Smooth muscle cell of the brain vasculature (primary cell): ENCODE results near the gene TMEM232.
"Not testable (repeated sequence)": the region's sequence is repeated elsewhere in the genome, so short reads cannot be mapped to it uniquely, and the experiment has no call there.

Experiments
- DNase-seq: peaks from one replicate; pipeline ENCODE4 v3.0.0-alpha.2; 2012; ENCODE audit warnings: low read depth, low spot score

Gene TMEM232

DNA sequence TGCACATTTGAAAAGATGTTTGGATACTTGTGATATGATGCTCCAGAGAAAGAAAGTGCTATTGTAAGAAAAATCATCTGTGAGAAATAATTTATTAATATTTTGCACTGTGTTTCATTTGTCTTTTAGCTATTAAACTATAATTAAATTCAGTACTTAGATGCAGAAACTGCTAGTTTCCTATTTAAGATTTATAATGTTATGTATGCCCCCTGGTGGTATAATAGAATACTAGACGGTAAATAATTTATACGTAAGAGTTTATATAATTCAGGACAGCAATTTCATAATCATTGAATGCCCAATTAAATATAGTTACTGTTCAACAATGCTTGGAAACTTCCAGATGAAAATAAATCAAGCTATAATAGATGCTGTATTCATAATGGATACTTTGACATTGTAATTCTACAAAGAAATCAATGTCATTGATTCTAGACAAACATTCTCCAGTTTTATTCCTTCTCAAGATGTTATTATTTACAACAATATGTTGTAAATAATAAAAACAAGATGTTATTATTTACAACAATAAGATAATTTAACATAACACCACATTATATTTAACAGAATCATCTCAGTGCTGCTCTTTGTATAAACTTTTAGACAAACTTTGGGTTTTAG, 101.0 kb downstream of the TMEM232 start:
- DNase-seq: peak; percentile 3

DNA sequence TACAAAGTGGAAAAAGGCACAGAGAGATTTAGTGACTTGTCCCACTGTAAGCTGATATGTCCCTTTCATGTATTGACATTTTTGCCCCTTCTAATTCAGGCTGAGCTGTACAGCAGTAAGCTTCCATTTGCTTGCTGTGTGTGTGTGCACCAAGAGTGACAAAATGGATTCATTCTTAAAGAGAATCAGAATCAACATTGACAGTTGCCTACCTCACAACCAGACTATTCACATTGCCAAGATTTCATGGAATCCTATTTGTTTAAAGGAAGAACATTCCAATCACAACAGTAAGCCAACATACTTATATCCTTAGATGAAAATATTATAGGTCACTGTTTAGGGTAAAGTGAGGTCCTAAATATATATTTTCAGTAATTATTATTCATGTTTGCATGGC, 102.6 kb downstream of the TMEM232 start:
- no peak for DNase-seq

DNA sequence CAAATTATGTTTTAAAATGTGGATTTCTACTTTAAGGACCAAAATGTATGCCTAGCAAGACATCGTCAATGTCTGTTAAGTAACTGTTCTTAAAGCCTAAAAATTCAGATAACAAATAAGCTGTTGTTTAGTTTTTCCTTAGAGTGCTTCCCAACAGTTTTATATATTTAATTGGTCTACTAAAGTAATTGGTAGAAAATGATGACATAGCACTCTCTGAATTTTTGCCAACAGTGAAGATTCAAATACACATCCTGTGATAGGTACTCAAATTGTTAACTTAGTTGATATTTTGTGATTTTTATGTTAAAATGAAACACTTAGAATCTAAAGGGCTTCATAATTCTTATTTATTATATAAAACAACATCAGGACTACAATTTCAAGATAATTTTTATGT, 107.5 kb downstream of the TMEM232 start:
- DNase-seq: no peak

DNA sequence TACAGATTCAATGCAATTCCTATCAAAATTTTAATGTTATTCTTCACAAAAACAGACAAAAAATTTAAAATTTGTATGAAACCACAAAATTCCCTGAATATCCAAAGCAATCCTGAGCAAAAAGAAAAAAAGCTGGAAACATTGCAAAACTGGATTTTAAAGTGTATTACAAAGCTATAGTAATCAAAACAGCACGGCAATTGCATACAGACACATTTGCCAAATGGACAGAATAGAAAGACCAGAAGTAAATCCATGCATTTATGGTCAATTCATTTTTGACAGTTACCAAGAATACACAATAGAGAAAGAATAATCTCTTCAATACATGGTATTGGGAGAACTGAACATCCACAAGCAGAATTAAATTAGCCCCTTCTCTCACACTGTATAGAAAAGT, 110.5 kb downstream of the TMEM232 start:
- no peak for DNase-seq

DNA sequence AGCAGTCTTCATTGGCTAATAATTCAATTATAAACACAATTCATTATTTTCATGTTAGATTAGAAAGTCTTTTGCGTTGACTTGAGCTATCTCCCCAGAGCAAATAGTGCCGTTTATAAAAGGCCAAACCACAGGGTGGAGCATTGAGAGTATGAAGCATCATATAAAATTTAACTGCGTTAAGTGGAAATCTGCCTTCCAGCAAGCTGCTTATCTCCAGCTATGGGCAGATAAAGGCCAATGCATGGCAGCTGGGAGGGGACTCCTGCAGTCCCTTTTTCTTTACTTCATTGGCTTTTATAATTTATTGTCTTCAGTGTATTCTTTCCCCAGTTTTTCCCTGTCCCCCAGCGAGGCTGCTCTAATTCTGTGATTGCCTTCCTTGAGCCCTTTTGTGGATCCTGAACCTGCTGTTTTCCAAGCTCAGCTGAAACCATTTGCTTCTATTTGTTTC, 113.7 kb downstream of the TMEM232 start:
- no peak for DNase-seq

DNA sequence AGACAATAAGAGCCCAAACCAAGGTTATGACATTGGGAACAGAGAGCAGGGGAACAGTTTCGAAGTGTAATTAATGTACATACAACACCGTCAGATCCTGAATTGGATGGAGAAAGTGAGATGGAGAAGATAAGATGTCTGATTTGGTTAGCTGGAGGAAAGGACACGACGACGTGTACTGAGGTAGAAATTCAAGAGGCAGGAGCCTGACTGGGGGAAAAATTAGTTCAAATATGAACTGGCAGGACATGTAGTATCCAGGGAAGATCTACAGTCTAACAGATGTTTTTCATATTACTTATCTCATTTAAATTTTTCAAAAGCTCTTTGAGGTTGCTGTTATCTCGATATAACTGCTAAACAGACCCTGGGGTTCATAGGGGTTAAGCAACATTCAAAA, 114.7 kb downstream of the TMEM232 start:
- DNase-seq: no peak

DNA sequence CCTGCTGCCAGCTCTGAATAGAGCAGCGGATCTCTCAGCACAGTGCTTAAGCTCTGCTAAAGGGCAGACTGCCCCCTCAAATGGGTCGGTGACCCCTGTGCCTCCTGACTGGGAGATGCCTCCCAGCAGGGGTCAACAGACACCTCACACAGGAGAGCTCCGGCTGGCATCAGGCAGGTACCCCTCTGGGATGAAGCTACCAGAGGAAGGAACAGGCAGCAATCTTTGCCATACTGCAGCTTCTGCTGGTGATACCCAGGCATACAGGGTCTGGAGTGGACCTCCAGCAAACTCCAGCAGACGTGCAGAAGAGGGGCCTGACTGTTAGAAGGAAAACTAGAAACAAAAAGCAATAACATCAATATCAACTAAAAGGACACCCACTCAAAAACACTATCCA, 131.6 kb downstream of the TMEM232 start:
- DNase-seq: no peak

DNA sequence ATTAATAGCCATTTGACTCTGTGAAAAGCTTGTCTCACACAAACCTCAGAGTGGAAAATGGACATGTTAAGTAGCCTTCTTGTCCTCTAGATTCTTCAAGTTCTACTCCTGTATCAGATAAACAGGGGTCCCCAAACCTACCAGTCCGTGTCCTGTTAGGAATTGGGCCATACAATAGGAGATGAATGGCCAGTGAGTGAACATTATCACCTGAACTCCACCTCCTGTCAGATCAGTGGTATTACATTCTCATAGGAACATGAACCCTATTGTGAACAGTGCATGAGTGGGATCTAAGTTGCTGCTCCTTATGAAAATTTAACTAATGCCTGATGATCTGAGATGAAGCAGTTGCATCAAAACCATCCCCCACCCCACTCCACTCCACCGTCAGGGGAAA, 136.3 kb downstream of the TMEM232 start:
- DNase-seq: no peak

DNA sequence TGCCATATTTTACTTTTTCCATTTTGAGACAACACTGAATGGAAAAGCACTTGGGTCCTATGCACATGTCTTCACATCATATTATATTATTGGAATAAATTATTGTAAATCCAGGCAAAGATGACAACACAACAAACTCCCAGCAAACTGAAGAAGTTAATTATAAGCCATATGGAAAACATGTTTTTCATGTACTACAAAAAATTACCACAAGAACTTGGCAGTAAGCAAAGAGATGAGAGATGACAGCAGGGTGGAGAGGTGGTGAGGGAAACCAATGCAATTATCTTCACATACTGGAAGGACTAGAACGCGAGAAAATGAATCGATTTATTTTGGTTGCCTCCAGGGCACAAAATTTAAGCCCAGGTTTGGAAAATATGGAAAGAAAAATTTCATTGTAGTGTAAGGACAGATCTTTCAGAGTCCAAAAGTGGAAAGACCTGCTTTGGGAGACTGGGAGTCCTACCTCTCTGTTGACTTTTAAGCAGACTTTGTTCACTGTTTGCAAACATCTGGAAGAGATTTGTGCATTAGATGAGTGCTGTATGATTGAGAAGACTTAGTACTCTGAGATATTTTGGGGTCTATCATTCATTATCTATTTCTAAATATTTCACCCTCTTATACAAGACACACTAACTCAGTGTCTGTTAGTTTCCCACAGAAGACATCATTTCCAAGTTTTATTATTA, 138.0 kb downstream of the TMEM232 start:
- DNase-seq: no peak

DNA sequence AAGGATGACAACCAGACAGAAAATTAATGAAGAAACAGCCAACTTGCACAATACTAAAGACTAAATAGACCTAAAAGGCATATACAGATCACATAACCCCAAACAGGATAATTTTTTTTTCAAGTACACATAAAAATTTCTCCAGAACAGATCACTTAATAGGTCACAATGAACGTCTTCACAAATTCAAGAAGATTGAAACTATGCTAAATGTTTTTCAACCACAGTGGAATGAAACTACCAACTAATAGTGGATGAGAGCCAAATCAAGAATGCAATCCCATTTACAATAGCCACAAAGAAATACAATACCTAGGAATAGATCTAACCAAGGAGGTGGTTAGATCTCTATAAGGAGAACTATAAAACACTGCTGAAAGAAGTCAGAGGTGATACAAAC, 145.8 kb downstream of the TMEM232 start:
- DNase-seq: no peak

DNA sequence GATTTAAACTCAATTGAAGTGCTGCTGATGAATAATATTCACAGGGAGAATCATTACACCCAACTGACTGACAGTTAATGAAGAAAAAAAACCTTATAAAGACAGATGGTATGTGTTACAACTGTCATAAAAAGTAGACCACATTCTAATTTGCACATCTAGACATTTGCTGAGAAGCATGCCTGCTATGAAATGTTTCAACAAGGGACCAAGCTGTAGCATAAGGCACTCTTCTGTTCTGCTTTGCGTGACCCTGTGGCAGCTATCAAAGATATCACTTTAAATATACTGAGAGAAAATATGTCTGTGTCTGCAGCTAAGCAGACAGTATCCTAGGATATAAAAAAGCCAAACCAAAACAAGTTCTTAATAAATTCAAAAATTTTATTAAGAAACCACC, 153.7 kb downstream of the TMEM232 start:
- DNase-seq: no peak

DNA sequence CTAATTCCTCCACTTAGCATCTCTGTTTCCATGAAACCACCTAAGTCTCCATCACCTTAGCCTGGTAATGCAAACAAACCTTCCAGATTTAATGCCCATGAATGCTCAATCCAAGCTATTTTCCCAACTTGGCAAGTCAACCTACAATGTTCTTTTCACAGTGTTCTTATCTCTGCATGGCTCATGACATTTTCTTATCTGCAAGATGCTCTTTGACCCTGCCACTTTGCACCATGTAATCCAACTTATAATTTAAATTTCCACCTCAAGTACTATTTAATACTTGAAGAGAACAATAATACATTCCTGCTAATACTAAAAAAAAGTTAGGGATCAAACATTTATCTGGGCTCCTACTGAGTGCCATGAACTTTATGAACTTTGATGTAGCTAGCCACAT, 164.3 kb downstream of the TMEM232 start:
- no peak for DNase-seq

DNA sequence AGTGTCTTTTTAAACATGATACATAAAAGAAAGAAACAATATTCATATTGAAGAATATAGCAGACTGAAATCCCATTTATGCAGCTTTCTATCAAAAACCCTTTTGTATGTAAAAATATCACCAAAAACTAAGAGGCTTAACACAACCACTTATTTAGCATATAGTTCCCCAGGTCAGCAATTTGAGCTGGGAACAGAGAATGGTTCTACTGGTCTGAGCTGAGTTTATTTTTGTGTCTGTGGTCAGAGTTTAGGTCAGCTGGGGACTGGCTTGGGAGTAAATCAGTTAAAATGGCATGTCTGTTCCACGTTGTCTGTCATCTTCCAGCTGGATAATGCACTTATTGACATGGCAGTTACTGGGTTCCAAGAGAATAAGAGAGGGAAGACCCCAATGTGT, 165.0 kb downstream of the TMEM232 start:
- DNase-seq: no peak

DNA sequence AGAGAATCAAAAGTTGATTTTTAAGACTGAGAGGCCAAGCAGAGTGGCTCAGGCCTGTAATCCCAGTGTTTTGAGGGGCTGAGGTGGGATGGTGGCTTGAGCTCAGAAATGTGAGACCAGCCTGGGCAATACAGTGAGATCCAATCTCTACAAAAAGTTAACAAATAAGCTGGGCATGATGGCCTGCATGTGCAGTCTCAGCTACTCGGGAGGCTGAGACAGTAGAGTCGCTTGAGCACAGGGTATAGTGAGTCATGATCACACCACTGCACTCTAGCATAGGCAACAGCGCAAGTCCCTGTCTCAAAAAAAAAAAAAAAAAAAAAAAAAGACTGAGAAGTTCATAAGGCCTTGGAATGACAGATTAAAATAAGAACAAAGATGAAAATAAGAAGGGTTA, 177.2 kb downstream of the TMEM232 start:
- DNase-seq: no peak

DNA sequence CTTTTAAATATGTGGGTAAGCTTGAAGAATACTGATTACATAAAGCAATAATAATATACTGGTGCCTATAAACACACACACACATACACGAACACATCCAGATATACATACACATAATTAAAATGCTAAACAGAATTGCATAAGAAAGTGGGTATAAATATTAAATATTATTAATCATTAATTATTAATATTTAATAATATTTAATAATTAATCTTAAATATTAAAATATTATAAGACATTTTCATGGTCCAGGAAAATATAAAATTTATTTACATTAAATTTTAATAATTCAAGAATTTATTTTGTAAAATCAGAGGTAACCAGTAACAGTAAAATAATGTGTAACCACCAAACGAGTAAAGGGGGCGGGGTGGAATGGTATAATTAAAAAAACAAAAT, 178.3 kb downstream of the TMEM232 start:
- no peak for DNase-seq

DNA sequence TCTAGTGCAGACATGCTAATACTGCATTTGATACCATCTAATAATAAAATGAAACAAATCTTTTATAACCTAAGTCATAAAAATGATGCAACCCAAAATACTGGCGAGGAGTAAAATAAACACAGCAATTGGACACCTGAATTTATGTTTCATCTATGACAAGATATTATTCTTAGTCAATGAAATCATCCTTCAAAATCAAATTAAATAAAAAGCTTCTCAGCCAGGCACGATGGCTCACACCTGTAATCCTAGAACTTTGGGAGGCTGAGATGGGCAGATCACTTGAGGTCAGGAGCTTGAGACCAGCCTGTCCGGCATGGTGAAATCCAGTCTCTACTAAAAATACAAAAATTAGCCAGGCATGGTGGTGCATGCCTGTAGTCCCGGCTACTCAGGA, 179.0 kb downstream of the TMEM232 start:
- DNase-seq: no peak

DNA sequence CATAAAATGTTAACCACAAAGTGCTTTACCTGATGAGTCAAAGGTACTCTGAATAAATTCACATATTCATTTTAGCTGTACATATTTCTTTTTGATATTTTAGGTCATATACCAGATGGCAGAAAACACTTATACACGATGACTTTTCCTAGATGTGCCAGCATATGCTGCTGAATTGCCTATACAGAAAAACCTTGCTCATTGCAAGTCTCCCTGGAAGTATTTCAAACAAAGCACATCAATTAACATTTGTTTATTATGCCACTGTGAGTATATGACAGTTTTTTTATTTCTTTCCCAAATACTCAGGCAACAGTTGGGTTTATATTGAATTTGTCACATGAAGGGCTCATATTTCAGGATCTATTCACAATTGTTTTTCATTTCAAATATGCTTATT, 180.8 kb downstream of the TMEM232 start:
- DNase-seq: no peak

DNA sequence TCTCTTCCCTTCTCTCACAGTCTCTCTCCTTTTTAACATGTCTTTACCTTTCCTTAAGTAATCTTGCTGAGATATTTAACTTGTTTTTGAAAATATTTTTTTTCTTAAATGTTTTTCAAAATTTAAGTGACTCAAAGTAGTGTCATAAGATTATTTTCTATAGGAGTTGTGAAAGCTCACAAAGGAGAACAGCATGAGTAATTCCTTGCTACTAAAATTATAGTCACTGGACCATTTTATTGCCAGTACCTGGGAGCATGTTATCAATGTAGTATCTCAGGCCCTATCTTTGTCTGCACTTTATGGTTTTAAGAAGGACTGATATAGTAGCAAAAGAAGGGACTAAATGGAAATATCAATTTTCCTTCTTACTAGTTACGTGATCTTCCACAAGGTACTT, 181.9 kb downstream of the TMEM232 start:
- no peak for DNase-seq

DNA sequence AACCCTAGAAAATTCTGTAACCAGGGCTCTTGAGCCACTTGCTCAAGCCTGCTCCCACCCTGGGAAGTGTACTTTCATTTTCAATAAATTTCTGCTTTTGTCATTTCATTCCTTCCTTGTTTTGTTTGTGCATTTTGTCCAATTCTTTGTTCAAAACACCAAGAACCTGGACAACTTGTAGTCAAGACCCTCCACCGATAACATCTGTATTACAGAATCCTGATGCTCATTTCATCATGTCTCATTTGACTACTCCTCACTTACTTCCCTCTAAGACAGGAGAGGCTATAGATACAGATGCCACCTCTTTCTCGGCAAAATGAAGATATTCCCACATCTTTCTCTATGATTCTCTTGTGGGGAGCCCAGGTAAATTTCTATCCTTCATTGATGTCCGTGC, 183.5 kb downstream of the TMEM232 start:
- DNase-seq: no peak

DNA sequence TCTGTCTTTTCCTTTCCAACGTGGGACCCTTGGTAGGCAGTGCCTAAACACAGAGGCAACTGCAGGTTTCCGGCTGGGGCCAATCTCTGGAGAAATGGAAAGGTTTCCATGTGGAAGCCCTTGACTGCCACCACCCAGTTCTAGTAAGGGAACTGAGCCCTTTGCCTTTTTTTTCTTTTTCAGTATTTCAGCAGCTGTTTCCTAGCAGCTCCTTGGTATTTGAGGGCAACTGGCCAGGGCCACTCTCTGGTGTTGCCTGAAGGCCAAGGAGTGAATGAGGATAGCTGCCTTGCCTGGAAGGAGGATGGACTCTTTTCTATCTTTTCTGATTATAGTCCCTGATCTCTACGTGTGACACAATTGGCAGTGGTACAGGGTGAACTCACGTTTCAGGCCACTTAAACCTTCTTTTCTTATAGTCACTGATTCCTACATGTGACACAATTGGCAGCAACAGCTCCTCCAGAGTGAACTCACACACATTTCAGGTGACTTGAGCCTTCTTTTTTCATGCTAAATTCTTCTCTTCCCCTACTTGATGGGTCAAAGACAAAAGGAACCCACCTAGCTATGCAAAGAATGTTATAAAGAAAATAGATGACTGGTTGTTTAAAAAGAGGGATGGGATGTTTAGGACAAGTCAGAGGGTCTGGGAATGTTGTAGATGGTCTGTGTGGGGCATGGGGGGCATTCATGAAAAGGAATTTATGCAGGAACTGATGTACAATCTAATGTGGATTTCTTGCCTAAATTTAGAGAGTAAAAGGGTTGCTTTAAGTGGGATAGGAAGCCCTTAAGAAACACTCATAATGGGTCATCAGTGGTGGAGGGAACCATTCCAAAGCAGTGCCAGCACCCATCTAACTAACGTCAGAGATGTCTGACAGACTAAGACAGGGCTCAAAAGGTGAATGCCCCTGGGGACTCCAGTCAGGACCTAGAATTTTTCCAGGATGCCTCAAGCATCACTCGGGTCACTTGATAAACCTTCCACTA, 190.1 kb downstream of the TMEM232 start:
- no peak for DNase-seq

DNA sequence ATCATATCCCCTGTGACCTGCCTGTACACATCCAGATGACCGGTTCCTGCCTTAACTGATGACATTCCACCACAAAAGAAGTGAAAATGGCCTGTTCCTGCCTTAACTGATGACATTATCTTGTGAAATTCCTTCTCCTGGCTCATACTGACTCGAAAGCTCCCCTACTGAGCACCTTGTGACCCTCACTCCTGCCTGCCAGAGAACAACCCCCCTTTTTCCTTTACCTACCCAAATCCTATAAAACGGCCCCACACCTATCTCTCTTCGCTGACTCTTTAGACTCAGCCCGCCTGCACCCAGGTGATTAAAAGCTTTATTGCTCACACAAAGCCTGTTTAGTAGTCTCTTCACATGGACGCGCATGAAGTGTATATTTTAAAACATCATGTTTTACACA, 191.3 kb downstream of the TMEM232 start:
- not testable (repeated sequence) for DNase-seq

DNA sequence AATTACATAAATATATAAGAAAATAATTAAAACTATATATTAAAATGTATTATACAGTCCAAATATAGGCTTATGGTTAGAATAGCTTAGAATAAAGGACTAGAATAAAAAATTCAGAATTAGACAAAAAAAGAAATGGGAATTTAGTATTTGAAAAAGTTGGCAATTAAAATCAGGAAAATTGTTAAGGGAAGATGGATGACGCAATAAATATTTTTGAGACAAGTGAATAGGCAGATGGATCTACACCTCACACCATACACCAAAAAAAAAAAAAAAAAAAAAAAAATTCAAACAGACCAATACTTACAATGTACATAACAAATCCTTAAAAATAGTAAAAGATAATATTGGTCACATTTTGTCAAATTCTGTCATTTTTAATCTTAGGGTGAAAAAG, 200.7 kb downstream of the TMEM232 start:
- no peak for DNase-seq
